UCSD-AML1 (cell line): ENCODE measurements around the gene TICRR.
"Not testable (repeated sequence)": the region's sequence is repeated elsewhere in the genome, so short reads cannot be mapped to it uniquely, and the experiment has no call there.

Experiments
- DNase-seq: peaks from one replicate; lab custom pipeline; 2025; ENCODE audit not compliant: unreplicated experiment; lab: John Stamatoyannopoulos, UW

Gene TICRR

DNA sequence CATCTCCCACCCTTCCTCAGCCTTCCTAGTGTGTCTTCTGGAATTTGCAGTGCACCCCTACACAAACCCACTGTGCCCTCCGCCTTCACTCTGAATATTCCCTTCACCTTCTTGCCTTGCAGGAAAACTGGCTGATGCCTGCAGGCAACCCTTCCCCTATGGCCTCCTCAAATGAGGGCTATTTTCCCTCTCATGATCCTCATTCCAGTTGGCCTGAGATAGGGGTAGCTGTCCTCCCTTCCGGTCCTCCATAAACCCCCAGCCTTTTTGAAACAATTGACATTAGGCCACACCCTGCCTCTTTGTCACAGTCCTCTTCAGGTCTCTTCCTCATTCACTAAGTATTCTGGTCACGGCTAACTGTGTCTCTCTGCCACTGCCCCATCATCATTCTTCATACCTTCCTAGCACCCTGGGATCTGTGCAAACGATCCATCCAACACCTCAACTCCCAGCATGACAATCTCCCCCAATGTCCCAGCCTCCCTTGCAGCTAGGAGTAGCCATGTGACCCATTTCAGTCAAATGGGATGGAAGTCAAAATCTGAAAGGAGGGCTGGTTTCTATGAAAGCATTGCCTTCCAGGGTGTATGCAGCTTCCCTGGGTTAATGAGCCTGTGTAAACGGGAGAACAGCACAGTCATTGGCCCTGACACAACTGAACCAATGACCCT lies 8.5 kb upstream of the TICRR start:
- no peak for DNase-seq

DNA sequence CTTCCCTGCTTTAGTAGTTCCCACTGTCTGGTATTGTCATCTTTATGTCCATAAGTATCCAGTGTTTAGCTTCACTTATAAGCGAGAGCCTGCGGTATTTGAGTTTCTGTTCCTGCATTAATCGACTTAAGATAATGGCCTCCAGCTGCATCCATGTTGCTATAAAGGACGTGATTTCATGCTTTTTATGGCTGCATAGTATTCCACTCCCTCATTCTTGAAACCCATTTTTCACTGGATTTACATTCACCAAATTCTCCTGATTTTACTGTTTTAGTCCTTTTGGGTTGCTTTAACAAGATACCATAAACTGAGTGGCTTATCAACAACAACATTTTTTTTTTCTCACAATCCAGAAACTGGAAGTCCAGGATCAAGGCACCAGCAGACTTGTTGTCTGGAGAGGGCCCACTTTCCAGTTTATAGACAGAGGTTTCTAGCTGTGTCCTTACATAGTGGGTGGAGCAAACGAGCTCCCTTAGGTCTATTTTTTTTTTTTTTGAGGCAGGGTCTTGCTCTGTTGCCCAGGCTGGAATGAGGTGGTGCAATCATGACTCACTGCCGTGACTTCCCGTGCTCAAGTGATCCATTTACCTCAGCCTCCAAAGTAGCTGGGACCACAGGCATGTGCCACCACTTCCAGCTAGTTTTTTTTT lies 6.1 kb upstream of the TICRR start:
- DNase-seq = no peak

DNA sequence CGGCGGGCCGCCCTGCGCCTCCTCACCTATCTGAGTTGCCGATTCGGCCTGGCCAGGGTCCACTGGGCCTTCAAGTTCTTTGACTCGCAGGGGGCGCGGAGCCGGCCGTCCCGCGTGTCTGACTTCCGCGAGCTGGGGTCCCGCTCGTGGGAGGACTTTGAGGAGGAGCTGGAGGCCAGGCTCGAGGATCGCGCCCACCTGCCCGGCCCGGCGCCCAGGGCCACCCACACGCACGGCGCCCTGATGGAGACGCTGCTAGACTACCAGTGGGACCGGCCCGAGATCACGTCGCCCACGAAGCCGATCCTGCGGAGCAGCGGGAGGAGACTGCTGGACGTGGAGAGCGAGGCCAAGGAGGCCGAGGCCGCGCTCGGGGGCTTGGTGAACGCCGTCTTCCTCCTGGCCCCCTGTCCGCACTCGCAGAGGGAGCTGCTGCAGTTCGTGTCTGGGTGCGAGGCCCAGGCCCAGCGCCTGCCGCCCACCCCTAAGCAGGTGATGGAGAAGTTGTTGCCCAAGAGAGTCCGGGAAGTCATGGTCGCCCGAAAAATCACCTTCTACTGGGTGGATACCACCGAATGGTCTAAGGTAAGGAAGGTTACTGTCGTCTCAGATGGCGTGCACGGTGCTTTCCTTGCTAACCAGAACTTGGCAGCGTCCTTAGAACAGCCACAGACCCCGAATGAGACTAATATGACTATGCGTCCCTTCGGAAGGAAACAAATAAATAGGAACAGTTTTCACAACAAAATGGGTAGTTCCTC lies 567 bp downstream of the TICRR start:
- no peak for DNase-seq

DNA sequence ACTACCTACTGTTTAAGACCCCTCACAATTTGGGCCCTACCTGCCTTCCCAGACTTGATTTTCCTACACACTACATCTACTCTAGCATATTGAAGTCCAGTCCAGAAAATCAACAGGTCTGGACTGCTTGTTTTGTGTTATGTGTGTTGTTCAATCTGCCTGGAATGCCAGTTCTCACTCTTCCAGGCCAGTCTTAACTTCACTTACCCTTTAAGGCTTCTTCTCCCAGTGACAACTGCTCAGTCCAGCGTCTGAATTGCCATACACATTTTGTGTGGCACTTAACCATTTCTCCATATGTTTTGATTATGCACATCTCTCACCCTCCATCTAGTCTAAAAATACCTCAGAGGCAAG lies 1.1 kb downstream of the TICRR start:
- DNase-seq = no peak

DNA sequence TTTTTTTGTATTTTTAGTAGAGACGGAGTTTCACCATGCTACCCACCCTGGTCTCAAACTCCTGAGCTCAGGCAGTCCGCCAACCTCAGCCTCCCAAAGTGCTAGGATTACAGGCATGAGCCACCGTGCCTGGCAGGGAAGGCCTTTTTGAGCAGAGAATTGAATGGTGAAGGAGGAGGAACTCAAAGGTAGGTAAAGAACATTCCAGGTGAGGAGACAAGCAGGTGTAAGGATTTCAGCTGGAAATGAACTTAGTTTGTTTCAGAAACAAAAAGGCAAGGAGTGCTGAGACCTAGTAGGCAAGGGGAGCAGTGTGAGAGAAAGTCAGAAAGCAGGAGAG lies 2.5 kb downstream of the TICRR start:
- DNase-seq = no peak

DNA sequence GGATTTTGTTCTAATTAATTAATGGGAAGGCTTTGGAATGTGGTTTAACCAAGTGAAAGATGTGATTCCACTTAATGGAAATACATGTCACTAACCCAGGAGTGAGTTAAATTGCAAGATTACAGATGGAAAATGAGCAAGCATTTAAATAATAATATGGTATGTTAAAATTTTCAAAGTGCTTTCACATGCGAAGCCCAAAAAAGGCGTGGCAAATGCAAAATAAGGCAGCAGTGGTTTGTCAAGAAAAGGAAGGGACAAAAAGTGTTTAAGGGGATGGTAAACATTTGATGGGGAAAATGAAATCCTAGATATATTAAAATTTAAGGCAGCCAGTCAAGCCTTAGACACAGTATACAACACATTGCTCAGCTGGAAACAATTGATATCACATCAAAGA lies 2.9 kb downstream of the TICRR start:
- no peak for DNase-seq

DNA sequence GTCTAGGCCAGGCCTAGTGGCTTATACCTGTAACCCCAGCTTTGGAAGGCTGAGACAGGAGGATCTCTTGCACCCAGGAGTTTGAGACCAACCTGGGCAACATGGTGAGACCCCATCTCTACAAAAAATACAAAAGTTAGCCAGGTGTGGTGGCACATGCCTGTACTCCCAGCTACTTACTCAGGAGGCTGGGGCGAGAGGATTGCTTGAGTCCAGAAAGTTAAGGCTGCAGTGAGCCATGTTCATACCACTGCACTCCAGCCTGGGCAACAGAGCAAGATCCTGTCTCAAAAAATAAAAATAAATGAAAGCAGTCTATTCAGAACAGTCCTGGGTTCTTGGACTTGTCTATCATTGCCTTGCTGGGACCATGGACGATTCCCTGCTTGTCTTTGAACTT lies 5.5 kb downstream of the TICRR start:
- not testable (repeated sequence) for DNase-seq

DNA sequence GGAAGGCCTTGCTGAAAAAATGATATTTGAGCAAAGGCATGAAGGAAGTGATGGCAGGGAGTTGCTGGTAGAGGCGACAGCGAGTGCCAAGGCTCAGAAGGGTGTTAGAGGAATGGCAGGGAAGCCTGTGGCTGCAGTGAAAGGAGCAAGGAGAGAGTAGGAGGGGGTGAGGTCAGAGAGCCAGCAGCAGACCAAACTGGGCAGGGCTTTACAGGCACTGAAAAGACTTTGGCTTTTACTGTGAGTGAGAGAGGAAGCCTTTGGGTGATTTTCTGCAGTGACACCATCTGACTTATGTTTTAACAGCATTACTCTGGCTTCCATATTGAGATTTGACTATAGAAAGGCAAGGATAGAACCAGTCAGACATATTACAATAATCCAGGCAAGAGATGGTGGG lies 11.4 kb downstream of the TICRR start:
- DNase-seq = no peak

DNA sequence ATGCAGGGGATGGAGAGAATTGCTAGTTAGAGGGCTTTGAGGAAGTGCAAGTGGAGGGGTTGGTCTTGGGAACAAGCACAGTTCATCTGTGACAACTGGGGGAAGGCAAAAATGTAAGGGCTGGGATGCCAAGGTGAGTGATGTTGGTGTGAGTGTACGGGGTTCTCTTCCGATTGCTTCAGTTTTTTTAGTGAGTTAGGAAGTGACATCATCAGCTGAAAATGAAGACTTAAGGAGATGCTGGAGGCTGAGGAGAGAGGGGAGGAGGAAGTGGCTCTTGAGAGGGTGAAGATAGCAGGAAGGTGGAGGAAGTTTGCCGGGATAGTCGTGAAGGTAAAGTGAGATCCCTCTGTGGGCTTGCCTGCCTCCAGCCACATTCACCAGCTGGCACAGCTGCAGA lies 12.7 kb downstream of the TICRR start:
- DNase-seq = no peak

DNA sequence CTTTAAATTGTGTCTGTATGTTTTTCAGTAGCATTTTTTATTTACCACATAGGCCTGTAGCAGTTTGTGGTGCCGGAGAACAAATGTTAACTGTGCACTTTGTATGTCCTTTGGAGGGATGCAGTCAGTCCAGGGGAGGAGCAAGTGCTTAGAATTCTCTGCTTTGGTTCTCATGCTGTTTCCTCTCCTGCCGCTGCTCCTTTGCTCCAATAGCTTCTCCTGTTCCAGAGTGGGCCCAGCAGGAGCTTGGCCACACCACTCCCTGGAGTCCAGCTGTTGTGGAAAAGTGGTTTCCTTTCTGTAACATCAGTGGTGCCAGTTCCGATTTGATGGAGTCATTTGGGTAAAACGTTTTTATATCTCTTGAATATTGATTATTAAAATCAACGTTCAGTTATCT lies 16.6 kb downstream of the TICRR start:
- no peak for DNase-seq

DNA sequence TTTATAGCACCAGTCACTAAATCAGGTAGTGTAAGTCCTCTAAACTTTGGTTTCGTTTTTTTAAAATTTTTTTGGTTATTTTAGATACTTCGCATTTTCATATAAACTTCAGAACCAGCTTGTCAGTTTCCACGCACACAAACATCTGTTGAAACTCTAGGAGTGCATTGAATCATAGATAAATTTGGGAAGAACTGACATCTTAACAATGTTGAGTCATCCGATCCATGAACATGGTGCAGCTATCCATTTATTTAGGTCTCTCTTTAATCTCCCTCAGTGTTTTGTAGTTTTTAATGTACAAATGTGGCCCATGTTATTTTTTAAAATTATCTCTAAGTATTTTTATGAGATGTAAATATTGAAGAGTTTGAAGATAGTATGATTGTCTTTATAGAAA lies 17.7 kb downstream of the TICRR start:
- no peak for DNase-seq

DNA sequence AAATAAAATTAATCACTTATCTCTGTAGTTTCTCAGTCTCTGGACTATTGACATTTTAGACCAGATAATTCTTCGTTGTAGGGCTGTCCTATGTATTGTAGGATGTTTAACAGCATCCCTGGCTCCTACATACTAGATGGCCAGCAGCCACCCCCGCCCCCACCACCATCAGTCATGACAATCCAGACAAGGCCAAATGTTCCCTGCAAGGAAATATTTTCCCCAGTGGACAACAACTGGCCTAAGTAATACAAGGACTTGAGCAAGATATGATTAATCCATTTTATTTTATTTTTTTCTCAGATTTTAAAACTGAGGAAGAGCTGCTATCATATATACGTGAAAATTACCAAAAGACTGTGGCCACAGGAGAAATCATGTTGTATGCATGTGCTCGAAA lies 23.8 kb downstream of the TICRR start:
- DNase-seq = no peak

DNA sequence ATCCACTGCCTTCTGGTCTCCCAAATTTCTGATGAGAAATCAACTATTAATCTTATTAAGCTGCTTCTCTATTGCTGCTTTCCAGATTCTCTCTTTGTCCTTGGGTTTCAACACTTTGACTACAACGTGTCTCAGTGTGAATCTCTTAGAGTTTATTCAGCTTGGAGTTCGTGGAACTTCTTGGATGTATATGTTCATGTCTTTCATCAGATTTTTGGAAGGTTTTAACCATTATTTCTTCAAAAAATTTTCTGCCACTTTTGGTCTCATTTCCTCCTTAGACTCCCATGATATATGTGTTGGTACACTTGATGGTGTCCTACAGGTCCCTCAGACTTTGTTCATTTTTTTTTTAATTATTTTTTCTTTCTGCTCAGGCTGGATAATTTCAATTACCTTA lies 36.0 kb downstream of the TICRR start:
- no peak for DNase-seq

DNA sequence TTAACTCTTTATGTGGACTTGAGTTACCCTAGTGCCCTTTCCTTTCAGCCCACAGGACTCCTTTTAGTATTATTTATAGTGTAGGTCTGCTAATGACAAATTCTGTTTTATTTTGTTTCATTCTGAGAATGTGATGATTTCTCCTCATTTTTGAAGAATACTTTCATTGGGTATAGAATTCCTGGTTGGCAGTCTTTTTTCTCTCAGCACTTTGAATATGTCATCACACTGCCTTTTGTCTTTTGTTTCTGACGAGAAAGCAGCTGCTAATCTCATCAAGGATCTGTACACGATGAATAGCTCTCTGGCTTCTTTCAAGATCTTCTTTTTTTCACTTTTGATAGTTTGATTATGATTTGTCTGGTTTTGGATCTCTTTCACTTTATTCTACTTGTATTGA lies 37.8 kb downstream of the TICRR start:
- DNase-seq = no peak

DNA sequence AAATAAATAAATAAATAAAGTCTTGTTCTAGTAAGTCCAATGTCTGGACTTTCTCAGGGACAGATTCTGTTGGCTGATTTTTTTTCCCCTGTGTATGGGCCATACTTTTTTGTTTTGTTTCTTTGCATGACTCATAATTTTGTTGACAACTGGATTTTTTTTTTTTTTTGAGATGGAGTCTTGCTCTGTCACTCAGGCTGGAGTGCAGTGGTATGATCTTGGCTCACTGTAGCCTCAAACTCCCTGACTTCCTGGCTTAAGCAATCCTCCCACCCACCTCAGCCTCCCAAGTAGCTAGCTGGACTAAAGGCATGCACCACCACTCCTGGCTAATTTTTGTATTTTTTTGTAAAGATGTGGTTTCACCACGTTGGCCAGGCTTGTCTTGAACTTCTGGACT lies 38.9 kb downstream of the TICRR start:
- DNase-seq = no peak

DNA sequence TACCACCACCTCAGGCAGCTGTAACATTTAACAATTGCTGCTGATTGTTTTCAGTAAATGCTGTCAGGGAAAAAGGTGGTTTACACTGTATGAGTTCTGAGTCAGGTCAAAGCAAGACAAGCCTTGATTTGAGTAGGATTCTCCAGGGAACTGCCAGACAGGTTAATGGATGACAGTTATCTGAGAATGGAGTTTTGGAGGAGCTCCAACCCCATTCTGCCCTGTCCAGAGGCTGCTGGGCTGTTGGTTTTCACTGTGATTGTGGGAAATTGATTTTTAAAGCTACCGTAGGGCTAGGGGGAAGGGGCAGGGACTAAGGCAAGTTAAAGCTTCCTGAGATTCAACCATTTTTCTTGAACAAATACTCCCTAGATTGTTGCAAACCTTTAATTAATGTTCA lies 39.9 kb downstream of the TICRR start:
- DNase-seq = no peak

DNA sequence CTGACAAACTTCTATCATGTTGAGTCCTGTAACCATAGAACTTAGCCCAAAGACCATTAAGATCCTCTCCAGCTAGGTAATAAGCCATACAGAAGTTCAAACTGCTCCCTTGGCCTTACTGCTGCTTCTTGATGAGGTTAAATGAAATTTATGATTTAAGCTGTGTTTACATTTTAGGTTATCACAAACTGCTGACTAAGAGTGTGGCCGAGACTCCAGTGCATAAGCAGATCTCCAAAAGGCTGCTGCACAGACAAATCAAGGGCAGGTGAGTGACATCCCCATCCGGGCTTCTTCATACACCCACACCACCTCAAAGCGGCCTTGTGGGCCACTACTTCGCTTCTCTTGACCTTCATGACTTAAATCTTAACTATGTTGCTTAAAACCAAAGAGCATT lies 41.0 kb downstream of the TICRR start:
- DNase-seq = no peak

DNA sequence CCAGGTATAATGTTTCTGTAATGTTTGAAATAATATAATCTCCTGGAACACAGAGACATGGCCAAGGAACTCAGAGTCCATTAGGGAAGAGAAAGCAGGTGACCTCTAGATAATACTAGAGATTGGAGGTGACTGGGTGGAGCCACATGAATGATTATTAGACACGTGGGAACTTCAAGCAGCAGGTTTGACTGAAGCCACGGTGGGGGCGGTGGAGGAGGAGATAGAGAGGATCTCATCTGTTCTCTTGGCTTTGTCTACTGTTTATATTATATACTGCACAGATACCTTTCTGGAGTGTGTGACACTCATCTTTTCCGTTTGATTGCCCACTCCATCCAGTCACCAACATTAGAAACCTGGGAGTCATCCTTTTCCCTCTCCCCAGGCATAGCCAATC lies 46.3 kb downstream of the TICRR start:
- DNase-seq = no peak

DNA sequence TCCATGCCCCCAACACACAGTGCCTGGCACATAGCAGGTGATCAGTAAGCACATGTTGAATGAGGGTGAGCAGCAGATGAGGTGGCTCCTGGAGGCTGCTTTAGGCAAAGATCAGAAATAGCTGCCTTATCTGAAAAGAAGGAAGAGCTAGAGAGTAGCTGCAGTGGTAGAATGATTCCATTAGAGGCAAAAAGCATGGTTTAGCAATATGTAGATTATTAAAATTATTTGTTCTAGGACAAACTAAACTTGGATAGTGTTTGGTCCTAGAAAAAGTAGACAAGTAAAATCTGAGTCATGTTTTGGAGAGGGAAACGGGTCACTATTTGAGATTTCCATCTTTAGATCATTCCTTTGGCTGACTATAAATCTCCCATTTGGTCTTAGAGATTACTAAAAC lies 47.9 kb downstream of the TICRR start:
- DNase-seq = no peak

DNA sequence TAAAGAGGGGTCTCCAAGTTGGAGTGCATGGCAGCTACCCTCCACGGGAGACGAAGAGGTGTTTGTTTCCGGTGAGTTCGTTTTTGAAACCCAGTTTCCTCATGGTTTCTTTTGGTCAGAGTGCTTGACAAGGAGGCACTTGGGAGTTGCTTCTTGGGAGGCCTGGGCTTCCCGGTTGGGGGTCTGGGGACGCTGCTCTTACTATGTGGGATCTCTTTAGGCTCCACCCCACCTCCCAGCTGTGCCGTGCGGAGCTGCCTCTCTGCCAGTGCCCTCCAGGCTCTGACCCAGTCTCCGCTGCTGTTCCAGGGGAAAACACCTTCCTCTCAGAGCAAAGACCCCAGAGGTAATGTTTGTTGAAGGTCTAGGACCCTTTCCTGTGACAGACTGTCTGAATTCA lies 50.4 kb downstream of the TICRR start:
- no peak for DNase-seq

DNA sequence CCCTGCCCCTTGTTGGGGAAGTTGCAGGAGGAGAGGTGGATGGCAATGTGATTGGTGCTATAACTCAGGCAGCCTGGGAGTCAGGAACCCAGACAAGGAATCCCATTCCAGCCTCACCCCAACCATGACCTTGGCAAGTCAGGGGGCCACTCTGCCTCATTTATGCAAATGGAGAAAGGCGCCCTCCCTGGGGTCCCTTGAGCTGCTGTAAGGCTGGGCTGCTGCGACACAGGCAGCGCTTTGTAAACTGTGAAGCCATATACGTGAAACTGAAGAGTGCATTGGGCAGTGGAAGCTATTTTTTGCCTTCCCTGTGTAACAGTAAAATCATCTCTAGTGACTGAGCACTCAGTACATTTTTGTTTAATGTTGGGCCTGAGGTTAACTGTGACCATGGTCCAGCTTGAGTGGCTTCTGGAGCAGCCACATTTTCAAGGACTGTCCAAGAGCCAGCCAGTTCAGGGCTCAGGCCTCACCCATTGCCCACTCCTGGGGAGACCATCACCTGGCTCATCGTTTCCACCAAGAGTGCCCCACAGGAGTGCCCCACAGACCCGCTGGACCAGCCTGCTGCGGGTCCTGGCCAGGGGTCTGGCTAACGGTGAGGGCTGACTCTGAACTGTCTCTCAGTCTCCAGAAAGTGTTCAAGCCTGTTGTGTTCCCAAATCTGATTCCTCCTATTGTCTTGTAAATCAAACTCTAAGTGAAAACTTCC lies 52.1 kb downstream of the TICRR start:
- no peak for DNase-seq

DNA sequence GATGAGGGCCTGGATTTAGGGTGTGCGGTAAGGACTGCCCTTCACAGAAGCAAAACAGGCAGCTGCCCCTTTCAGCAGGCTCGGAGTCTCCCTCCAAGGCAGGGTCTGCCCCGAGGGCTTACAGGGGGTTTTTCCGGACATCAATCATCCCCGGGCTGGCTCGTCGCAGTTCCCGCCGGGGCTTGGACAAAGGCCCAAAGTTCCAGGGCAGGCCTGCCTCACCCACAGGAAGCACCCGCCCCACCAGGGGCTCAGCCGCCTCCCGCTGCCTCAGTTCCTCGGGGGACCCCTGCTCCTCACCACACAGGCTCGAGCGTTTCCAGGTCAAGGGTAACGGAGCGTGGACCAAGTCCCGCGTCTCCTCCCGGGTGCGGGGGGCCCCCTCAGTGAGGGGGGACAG lies 53.0 kb downstream of the TICRR start:
- DNase-seq = no peak
